Liver (tissue), 9 donors: Measurements from ENCODE around the gene DPYD. TPM values are rescaled to one million over a fixed set of nuclear protein-coding genes. Genes with fewer than 3 reads are reported as not detected.
A peak's percentile ranks its signal among the peaks of the same experiment; 100 is the strongest.

ENCODE experiments used
- DNase-seq: peaks from one replicate; pipeline ENCODE4 v3.0.0-alpha.2; 2017; ENCODE audit warnings: low spot score
- H3K27ac ChIP-seq, 2 donors: one replicate each; pipeline ENCODE4 v1.7.0; 2013; ENCODE audit warnings: inconsistent platforms in 2 of 2, low read length in 2 of 2, control low read depth in 1 of 2, low read depth in 1 of 2, mild to moderate bottlenecking in 1 of 2
- H3K27me3 ChIP-seq, 4 donors: one replicate each; pipeline versions ENCODE4 v1.6.1 to v1.7.0; 2013; ENCODE audit warnings: low read length in 3 of 4, inconsistent platforms in 1 of 4, mild to moderate bottlenecking in 1 of 4, moderate library complexity in 1 of 4; ENCODE audit not compliant: control insufficient read depth in 4 of 4, insufficient read depth in 4 of 4
- H3K36me3 ChIP-seq, 4 donors: one replicate each; pipeline versions ENCODE4 v1.6.1 to v1.7.0; 2013; ENCODE audit warnings: low read length in 3 of 4, mild to moderate bottlenecking in 3 of 4, low read depth in 1 of 4, moderate library complexity in 1 of 4; ENCODE audit not compliant: control insufficient read depth in 4 of 4, insufficient read depth in 3 of 4
- H3K4me1 ChIP-seq, 4 donors: one replicate each; pipeline versions ENCODE4 v1.6.1 to v1.7.0; 2013; ENCODE audit warnings: low read length in 3 of 4, mild to moderate bottlenecking in 3 of 4, moderate library complexity in 1 of 4; ENCODE audit not compliant: control insufficient read depth in 4 of 4, insufficient read depth in 4 of 4
- H3K4me3 ChIP-seq, 3 donors: one replicate each; pipeline versions ENCODE4 v1.6.1 to v1.7.0; 2013; ENCODE audit warnings: low read length in 3 of 3, control low read depth in 1 of 3, low read depth in 1 of 3, mild to moderate bottlenecking in 1 of 3
- H3K9ac ChIP-seq, 2 donors: one replicate each; pipeline ENCODE4 v1.7.0; 2013; ENCODE audit warnings: low read length in 2 of 2, mild to moderate bottlenecking in 2 of 2, moderate library complexity in 2 of 2, control low read depth in 1 of 2, low read depth in 1 of 2
- H3K9me3 ChIP-seq, 4 donors: one replicate each; pipeline versions ENCODE4 v1.6.1 to v1.7.0; 2013; ENCODE audit warnings: low read length in 3 of 4; ENCODE audit not compliant: control insufficient read depth in 4 of 4
- CTCF ChIP-seq: fragments of 150-350 bp; IDR thresholded peaks from 2 replicates; pipeline ENCODE4 v1.5.1; 2017; ENCODE audit warnings: improper control_type of control experiment, low read depth, low read length; ENCODE audit not compliant: missing input control
- EGR1 ChIP-seq, 2 donors: IDR thresholded peaks; 2 replicates each; pipeline ENCODE4 v1.6.1; 2016 to 2018; ENCODE audit warnings: antibody characterized with exemption in 2 of 2, low read depth in 2 of 2
- FOXA1 ChIP-seq: IDR thresholded peaks from 2 replicates; pipeline ENCODE4 v1.6.1; 2016; ENCODE audit warnings: antibody characterized with exemption
- FOXA2 ChIP-seq: IDR thresholded peaks from 2 replicates; pipeline ENCODE4 v1.6.1; 2016; ENCODE audit warnings: antibody characterized with exemption
- GABPA ChIP-seq, 2 donors: IDR thresholded peaks in 1 of 2; conservative IDR thresholded peaks in 1 of 2; 2 replicates each; pipeline ENCODE4 v1.6.1; 2016; ENCODE audit warnings: antibody characterized with exemption in 2 of 2, mild to moderate bottlenecking in 1 of 2, moderate library complexity in 1 of 2
- HNF4A ChIP-seq, 2 donors: conservative IDR thresholded peaks; 2 replicates each; pipeline ENCODE4 v1.6.1; 2016; ENCODE audit warnings: antibody characterized with exemption in 2 of 2, mild to moderate bottlenecking in 2 of 2
- HNF4G ChIP-seq: IDR thresholded peaks from 2 replicates; pipeline ENCODE4 v1.6.1; 2016; ENCODE audit warnings: antibody characterized with exemption
- JUND ChIP-seq, 2 donors: IDR thresholded peaks; 2 replicates each; pipeline ENCODE4 v1.6.1; 2016; ENCODE audit warnings: antibody characterized with exemption in 2 of 2
- MAX ChIP-seq: IDR thresholded peaks from 2 replicates; pipeline ENCODE4 v1.6.1; 2016; ENCODE audit warnings: antibody characterized with exemption
- NR2F2 ChIP-seq: IDR thresholded peaks from 2 replicates; pipeline ENCODE4 v1.6.1; 2016; ENCODE audit warnings: antibody characterized with exemption
- RAD21 ChIP-seq, 2 donors: IDR thresholded peaks; 2 replicates each; pipeline ENCODE4 v1.6.1; 2016; ENCODE audit warnings: antibody characterized with exemption in 2 of 2, mild to moderate bottlenecking in 2 of 2
- REST ChIP-seq: IDR thresholded peaks from 2 replicates; pipeline ENCODE4 v1.6.1; 2016; ENCODE audit warnings: antibody characterized with exemption, mild to moderate bottlenecking
- RXRA ChIP-seq, 2 donors: IDR thresholded peaks; 2 replicates each; pipeline ENCODE4 v1.6.1; 2017 to 2018; ENCODE audit warnings: antibody characterized with exemption in 2 of 2, mild to moderate bottlenecking in 1 of 2
- SP1 ChIP-seq: IDR thresholded peaks from 2 replicates; pipeline ENCODE4 v1.6.1; 2018; ENCODE audit warnings: antibody characterized with exemption, mild to moderate bottlenecking
- TAF1 ChIP-seq: conservative IDR thresholded peaks from 2 replicates; pipeline ENCODE4 v1.6.1; 2016; ENCODE audit warnings: antibody characterized with exemption, mild to moderate bottlenecking
- YY1 ChIP-seq: IDR thresholded peaks from 2 replicates; pipeline ENCODE4 v1.6.1; 2016; ENCODE audit warnings: antibody characterized with exemption, mild to moderate bottlenecking
- ZBTB33 ChIP-seq: IDR thresholded peaks from 2 replicates; pipeline ENCODE4 v1.6.1; 2016; ENCODE audit warnings: antibody characterized with exemption
- WGBS: extraction: QIAGEN DNeasy Blood & Tissue Kit; methylation state at CpG from one replicate; pipeline ENCODE4 v1.1.7; 2013; 5-methylcytosine and 5-hydroxymethylcytosine counted together
- polyA plus RNA-seq, 2 donors: library from polyadenylated mRNA; stranded (reverse) in 1 of 2; unstranded in 1 of 2; fragments of 200-250 nt in 1 of 2; fragments of >200 nt in 1 of 2; fragmentation: Nextera tagmentation in 1 of 2; extraction: Ambion mirVana in 1 of 2; gene quantifications; one replicate each; pipeline versions ENCODE4 v1.2.1 to v1.2.3, GENCODE V29; 2013 to 2015
- total RNA-seq, 2 donors: library from RNA; depleted of rRNA; stranded (reverse); fragments of >200 nt; gene quantifications; one replicate each; pipeline ENCODE4 v1.2.3, GENCODE V29; 2014
- donor health status: healthy.
- donor health status: healthy.
- donor health status: healthy.
- donor health status: healthy.
- donor health status: healthy.

DPYD gene
- total and polyA plus RNA-seq, 4 donors = 16.2 to 142 (median 47.0) TPM

- Histone ChIP-seq H3K36me3 (no peaks in the 10 kb centered on the region), H3K4me1 (peaks cover 0 to 21% (median 13%) of the 10 kb centered on the region in 4 donors), H3K4me3 (no peak overlapping the region), H3K27ac (no peak overlapping the region), H3K9me3 (no peaks in the 10 kb centered on the region), H3K9ac (no peak overlapping the region), H3K27me3 (no peaks in the 10 kb centered on the region)
- no peak for DNase-seq
- peak in 1 of 2 donors; percentile 42 for TF ChIP-seq HNF4A (conservative IDR thresholded peaks at IDR 0.05)
- TF ChIP-seq SP1 = no peak
- peak in 1 of 2 donors; percentile 28 for TF ChIP-seq RXRA (IDR thresholded peaks at IDR 0.05)
- WGBS = 47% methylated on average over 3 of the region's 3 CpGs
These were observed 5.3 kb upstream of the DPYD start for GRCh38 chr1:97926017-97926708.

- Histone ChIP-seq H3K4me1 (peaks cover 0 to 14% (median 6%) of the 10 kb centered on the region in 4 donors), H3K36me3 (no peaks in the 10 kb centered on the region), H3K27ac (no peak overlapping the region), H3K27me3 (no peaks in the 10 kb centered on the region), H3K4me3 (no peak overlapping the region), H3K9me3 (no peaks in the 10 kb centered on the region), H3K9ac (no peak overlapping the region)
- no peak for DNase-seq
- TF ChIP-seq FOXA1 (no peak), REST (no peak), EGR1 (IDR thresholded peaks at IDR 0.05; ENCODE audit: low read depth in 2 of 2) (no peak), YY1 (no peak), HNF4G (no peak), MAX (no peak), CTCF (no peak), RAD21 (IDR thresholded peaks at IDR 0.05) (no peak), RXRA (IDR thresholded peaks at IDR 0.05) (no peak), GABPA (IDR thresholded peaks at IDR 0.05 in 1 of 2, conservative IDR thresholded peaks at IDR 0.05 in 1 of 2) (no peak), ZBTB33 (no peak), JUND (IDR thresholded peaks at IDR 0.05) (no peak), FOXA2 (no peak), NR2F2 (no peak), TAF1 (no peak)
These were observed 4.3 kb upstream of the DPYD start for GRCh38 chr1:97925151-97925550.
